Bronchial epithelial cell (primary cell): ENCODE measurements around the gene DENND1A. TPM values are rescaled to one million over a fixed set of nuclear protein-coding genes. Genes with fewer than 3 reads are reported as not detected.

Source experiments
- DNase-seq: peaks from one replicate; pipeline ENCODE4 v3.0.0-alpha.2; 2010; ENCODE audit warnings: low read depth
- FAIRE-seq: peaks from 2 replicates; lab custom pipeline; 2011; peaks lifted over from hg19 to GRCh38; lab: Jason Lieb, UNC
- H3K27me3 ChIP-seq: 2 replicates; pipeline ENCODE4 v1.5.1; 2011; ENCODE audit warnings: low read length; ENCODE audit not compliant: control insufficient read depth, insufficient read depth
- H3K36me3 ChIP-seq: 2 replicates; pipeline ENCODE4 v1.5.1; 2011; ENCODE audit warnings: low read length; ENCODE audit not compliant: control insufficient read depth, insufficient read depth
- H3K4me3 ChIP-seq: 2 replicates; pipeline ENCODE4 v1.5.1; 2011; ENCODE audit warnings: mild to moderate bottlenecking, low read depth, low read length, control low read depth
- total RNA-seq: library from RNA; depleted of rRNA; stranded (reverse); fragments of >200 nt; gene quantifications from 2 replicates; pipeline ENCODE4 v1.2.1, GENCODE V29; 2014
- TF ChIP-seq, protein P1 (sequence below): IDR thresholded peaks from 2 replicates; pipeline ENCODE4 v1.5.1; 2011; ENCODE audit warnings: mild to moderate bottlenecking, moderate library complexity, low read length, control low read depth, inconsistent platforms; ENCODE audit not compliant: insufficient read depth, severe bottlenecking

Gene DENND1A
- total RNA-seq, 1 donor from 2014 or later = 6.1 TPM

DNA sequence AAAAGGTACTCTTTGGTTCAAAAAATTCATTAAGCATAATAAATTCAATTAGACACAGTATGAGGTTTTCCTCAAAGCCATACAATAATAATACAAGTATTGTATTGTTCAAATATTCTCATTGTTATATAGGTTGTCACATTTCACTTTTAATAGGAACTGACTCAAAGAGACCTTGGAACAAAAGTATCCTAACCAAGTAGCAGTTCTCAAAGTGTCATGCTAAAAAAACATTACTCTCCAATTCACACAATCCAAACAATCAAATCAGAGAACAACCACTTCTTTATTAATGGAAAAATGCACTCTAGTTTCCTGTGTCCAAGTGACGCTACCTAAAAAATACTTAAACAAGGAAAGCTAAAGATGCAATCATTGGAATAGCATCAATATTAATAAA is 115.4 kb downstream of the DENND1A start:
- no peak overlapping the region for H3K4me3 ChIP-seq
- H3K27me3 ChIP-seq = no peaks in the 10 kb centered on the region
- TF ChIP-seq, protein P1, sequence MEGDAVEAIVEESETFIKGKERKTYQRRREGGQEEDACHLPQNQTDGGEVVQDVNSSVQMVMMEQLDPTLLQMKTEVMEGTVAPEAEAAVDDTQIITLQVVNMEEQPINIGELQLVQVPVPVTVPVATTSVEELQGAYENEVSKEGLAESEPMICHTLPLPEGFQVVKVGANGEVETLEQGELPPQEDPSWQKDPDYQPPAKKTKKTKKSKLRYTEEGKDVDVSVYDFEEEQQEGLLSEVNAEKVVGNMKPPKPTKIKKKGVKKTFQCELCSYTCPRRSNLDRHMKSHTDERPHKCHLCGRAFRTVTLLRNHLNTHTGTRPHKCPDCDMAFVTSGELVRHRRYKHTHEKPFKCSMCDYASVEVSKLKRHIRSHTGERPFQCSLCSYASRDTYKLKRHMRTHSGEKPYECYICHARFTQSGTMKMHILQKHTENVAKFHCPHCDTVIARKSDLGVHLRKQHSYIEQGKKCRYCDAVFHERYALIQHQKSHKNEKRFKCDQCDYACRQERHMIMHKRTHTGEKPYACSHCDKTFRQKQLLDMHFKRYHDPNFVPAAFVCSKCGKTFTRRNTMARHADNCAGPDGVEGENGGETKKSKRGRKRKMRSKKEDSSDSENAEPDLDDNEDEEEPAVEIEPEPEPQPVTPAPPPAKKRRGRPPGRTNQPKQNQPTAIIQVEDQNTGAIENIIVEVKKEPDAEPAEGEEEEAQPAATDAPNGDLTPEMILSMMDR = no peak
- FAIRE-seq (no peak), DNase-seq (no peak)
- no peaks in the 10 kb centered on the region for H3K36me3 ChIP-seq

DNA sequence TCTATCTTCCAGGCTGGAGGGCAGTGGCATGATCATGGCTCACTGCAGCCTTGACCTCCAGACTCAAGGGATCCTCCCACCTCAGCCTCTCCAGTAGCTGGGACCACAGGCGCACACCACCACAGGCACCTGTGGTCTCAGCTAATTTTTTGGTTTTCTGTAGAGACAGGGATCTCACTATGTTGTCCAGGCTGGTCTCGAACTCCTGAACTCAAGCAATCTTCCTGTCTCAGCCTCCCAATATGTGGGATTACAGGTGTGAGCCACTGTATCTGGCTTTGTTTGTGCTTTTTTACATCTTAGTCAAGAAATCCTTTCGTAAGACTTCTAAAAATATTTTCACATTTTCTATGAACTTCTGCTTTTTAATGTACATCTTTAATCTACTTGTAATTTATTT is 116.9 kb downstream of the DENND1A start:
- no peak for FAIRE-seq

DNA sequence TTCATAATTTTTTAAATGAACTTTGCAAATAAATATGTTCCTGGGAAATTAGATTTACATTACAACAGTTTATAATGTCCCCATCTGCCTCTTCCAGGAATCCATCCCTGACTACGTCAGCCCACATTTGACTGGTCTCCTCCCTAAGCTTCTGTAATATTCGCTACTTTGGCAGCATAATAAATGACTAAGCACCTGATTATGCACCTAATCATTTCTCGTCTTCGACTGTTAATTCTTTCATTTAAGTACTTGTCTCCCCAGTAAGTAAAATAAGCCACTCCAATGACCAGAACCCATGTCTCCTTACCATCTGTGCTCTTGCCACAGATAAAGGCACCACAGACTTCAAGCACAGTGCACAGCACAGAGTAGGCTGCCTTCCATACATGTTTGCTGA is 122.7 kb downstream of the DENND1A start:
- DNase-seq = no peak
- TF ChIP-seq, protein P1 = no peak
- no peak for FAIRE-seq
- Histone ChIP-seq H3K36me3 (no peaks in the 10 kb centered on the region), H3K27me3 (no peaks in the 10 kb centered on the region), H3K4me3 (no peak overlapping the region)

More for the DNA sequence above, 116.9 kb downstream of the DENND1A start:
- no peak for DNase-seq
- TF ChIP-seq, protein P1 = no peak
- no peak overlapping the region for H3K4me3 ChIP-seq
- H3K27me3 ChIP-seq = no peaks in the 10 kb centered on the region
- H3K36me3 ChIP-seq = no peaks in the 10 kb centered on the region

DNA sequence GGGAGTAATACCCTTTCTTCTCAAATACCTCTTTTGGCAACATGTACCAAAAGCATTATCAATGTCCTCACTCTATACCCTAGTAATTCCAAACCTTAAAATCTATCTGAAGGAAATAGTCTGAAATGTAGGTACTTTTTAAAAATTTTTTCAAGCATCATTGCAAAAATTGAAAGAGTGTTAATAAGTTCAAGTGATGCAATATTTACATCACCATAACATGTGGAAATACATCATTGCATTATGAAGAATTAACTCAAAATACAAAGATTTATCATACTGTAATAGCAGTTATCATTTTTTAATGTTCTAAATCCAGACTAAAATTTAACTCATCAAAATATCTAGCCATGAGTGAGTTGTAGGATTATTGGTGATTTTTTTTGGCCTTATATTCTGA is 123.1 kb downstream of the DENND1A start:
- Histone ChIP-seq H3K4me3 (no peak overlapping the region), H3K36me3 (no peaks in the 10 kb centered on the region), H3K27me3 (no peaks in the 10 kb centered on the region)
- TF ChIP-seq, protein P1 = no peak
- DNase-seq (no peak), FAIRE-seq (no peak)

DNA sequence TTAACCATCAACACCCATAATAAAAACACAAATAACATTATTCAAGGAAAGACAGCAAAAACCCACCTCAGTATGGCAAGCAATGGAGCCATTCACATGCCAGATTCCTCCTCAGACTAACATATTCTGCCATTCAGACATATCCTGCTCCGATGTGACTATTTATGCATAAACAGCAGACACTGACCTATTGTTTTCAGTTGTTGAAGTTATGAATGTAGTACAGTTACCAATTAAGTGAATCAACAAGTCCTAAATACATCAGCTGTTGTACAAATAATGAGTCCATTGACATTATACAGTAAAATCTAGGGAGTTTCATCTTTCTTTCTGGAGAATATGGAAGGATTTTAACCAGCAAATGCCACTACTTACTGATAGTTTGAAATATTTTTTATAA is 131.7 kb downstream of the DENND1A start:
- DNase-seq (no peak), FAIRE-seq (no peak)
- no peaks in the 10 kb centered on the region for H3K36me3 ChIP-seq
- H3K4me3 ChIP-seq = no peak overlapping the region
- TF ChIP-seq, protein P1 = no peak
- H3K27me3 ChIP-seq = no peaks in the 10 kb centered on the region
